ENCODE data around the gene KCNAB1.

The KCNAB1 gene

DNA sequence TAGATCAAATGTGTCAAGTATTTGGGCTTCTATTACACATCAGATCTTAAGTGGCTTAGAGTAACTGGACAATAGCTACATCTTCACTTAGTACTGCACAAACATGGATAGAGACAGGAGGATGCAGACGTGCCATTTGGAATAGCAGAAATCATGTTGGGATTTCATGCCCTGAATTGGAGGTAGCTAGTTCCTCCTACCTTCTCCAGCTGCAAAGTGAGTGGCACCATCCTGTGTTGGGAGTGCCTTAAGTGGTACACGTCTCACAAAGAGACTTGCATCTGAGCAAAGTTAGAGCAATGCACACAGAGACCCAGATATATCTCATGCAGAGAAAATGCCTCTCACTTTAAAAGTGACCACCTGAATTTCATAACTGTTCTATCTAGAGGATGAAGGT, 298.1 kb downstream of the KCNAB1 start:
- DNase-seq: no peak

DNA sequence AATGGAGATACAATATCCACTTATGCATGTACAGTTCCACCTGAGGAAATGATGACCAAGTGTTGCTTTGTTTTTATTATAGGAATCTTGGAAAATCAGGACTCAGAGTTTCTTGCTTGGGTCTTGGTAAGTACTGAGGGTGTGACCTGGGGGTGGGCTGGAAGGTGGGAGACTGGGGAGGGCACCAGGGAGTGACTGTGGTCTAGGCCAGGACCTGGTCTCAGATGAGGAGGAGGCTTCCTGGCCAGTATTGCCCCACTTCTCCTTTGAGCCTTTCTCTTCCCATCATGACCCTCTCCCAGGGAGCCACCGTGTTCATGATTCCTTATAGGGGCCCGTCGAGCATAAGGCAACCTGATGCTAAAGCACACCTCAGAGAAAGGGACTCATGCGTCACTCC, 301.2 kb downstream of the KCNAB1 start:
- no peak for DNase-seq

DNA sequence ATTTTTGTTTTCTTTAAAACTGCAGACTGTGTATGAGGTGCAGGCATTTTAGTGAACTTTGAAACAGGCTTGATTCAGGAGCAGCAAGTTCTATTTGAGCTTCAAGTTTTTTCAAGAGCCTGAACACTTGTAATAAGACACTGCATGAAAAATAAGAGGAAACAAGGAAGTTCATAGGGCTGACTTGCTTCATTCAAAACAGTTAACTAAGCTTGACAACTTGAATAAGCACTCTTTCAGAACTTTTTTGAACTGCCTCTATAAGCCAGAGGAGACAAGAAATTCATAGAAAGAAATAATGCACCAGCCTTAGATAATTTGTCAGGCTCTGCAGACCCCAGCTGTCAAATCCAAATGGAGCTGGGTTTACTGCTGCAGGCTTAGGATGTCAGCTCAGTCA, 304.4 kb downstream of the KCNAB1 start:
- DNase-seq: no peak

DNA sequence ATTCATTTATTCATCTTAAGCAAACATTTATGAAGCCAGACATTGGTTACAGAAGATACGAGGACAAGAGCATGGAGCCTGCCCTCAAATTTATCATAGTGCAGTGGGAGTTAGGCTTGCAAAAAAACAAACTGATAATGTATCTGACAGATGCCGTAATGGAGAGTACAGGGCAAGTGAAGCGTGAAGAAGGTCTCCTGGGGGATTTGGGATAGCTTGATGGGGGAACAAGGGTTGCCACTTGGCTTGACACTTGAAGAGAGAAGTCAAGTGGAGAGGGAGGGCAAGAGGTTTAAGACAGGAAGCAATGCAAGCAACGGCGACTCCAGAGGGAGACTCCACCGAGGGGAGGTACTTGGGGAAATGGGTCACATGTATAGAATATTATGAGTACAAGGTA, 305.3 kb downstream of the KCNAB1 start:
- no peak for DNase-seq

DNA sequence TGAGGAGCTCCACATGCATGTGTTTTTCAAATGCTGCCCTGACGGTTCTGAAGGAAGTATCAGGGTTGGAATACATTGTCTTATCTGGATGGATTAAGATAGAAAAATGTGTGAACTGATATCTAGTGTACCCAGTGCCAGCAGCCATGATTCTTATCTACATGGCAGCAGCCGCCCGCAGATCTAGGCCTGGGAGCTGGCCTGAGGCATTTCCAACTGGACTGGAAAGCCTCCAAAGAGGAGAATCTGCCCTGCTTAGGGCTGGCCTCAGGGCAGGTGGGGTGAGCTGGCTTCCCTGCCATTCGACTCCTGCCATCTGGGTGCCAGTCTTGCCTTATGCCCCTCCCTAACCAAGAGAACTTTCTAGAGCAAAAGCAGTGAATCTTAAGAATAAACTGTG, 308.7 kb downstream of the KCNAB1 start:
- no peak for DNase-seq

DNA sequence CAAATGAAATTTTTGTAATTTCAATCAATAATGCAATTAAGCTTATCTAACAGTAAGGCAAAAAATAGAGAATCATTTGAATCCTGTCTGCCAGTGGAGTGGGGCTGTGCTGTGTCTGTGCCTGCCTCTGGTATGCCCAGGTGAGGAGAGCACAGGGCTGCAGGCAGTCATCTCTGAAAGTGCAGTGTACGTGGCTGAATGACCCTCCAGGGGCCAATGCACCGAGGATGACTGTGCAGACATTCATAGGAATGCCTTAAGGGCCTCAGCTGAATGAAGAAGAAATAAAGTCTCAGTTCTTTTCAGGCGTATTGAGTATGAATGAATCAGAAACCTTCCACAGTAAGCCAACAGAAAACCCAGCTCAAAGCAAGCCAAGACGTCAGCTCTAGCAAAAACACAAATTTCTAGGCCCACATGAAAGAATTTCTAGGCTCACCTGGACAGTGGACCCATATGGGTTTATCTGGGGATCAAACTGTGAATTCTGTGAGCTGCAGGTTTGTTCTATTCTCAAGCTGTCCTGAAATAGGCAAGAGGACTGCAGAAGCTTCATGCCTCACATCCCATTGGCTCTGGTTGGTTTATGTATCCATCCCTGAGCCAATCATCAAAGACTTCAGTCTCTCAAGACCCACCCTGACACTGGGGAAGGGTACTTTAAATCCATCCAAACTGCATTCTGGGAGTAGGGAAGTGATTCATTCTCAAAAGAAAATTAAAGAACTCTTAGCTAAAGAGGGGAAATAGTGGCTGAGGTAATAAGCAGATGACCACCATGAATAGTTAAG, 311.2 kb downstream of the KCNAB1 start:
- DNase-seq: no peak

DNA sequence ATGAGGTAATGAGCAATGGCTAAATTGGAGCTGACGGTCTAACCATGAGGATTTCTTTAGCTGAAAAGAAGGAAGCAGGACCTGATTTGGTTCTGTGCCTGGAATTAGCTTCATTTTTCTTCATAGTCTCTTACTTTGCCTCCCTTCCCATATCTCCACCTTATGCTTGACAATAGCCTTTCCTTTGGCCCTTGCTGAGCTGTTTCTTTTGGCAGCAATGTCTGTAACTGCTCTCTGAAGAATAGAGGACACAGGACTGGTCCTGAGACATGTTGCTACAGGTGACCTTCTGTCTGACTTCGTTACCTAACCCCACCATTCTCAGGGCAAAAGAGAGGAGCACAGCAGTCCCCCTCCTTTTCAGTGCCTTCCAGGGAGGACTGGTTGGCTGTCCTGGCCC, 312.2 kb downstream of the KCNAB1 start:
- DNase-seq: no peak

DNA sequence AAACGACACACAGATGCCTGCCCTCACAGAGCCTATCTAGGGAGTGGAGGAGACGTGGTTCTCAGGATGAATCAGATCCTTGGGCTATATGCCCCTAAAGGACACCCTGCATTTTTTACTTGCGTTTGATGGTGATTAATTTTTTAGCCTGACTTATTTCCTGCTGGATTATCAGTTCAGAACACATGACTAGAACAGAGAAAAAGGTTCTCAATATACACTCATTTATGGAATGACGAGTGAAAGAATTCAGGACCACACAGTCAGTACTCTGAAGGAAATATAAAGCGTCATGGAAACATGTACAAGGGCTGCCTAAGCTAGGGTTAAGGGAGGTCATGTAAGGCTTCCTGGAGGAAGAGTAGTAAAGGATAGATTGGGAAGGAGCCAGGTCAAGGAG, 312.8 kb downstream of the KCNAB1 start:
- no peak for DNase-seq

DNA sequence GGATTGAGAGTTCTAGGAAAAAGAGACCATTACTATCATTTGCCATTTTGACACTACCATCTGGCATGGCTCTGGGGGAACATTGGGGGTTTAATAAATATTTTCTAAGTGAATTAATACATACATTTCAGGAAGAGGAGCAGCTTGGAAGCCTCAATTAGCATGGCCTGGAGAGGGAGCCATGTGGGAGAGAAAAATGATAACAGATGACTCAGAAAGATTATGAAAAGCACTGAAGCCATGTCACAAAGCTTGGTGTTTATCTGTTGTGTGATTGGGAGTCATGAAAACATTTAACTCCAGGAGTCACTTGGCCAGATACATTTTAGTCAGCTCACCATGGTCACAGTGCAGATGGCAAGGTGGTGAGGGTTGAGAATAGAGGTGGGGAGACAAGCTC, 313.5 kb downstream of the KCNAB1 start:
- DNase-seq: no peak

DNA sequence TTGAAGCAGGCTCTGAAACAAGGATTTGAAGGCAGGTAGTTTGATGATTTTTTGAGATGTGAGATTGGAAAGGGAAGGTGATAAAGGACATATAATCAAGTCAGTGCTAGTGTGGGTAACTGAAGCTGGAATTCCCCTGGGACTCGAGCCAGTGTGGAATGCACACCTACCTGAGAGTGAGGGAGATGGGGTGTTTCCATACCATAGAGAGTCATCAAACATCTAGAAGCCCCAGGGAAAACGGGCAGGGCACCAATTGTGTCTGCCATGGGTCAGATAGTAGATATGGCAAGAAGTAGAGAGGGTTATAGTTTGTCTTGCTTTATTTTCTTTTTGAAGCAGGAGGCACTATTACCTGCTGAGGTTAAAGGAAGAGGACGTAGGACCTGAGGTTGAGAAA, 314.5 kb downstream of the KCNAB1 start:
- no peak for DNase-seq

DNA sequence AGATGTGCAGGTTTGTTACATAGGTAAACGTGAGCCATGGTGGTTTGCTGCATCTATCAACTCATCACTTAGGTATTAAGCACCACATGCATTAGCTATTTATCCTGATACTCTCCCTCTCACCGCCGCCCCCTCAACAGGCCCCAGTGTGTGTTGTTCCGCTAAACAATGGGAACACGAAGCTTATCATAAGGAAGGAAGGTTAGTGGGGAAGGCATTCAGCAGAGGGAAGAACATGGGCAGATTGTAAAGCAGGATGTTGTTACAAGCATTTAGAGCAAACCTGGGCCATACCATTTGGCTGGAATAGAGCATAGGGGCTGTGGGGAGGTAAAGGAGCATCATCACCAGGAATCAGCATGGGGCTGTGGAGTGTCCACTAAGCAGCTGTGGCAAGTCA, 322.7 kb downstream of the KCNAB1 start:
- DNase-seq: no peak

DNA sequence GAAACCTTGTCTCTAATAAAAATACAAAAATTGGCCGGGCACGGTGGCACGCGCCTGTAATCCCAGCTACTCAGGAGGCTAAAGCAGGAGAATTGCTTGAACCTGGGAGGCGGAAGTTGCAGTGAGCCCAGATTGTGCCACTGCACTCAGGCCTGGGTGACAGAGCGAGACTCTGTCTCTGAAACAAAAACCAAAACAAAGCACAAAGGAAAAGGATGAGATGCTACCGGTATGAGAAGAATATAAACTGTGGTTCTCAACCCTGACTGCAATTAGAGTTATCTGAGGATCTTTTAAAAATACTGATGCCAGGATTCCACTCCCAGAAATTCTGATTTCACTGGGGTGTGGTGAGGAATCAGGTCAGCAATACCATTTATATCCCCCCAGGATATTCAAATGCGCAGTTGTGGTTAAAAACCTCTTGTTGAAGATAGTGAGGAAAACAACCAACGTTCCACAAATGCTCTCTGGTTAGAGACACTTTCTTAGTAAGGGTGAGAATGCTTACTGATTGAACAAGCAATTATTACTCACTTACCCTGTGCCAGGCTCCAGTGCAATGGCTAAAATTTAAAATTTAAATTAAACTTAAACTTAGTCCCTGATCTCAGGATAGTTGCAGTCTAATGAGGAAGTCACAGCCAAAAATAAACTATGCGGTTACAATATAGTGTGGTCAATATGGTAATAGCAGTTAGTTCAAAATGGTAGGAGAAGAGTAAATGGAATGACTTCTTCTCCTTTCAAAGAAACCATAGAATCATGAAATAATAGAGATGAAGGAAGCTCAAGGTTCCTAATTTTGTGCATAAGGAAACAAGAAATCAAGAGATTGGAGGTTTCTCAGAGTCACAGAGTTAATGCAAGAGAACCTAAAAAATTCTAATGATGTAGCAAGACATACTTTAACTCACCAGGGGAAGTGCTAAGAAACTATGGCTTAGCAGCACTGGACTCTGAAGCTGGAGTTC, 325.0 kb downstream of the KCNAB1 start:
- DNase-seq: no peak

DNA sequence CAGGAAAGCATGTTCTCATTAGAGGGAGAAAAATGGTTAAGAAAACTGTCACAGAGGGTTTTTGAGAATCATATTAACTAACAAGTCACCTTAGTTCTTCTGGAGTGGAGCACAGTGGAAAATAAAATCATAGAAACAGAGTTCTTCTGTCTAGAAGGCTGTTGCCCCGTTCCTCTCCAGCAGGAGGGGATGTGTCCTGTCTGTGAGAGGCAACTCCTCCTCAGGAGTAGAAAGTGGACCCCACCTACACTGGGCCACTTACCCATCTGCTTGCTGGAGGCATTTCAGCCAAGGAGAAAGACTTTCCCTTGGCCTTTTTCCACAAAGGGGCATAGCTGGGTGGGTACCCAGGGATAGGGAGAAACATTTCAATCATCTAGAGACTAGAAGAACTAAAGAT, 327.9 kb downstream of the KCNAB1 start:
- peak; percentile 35 for DNase-seq

DNA sequence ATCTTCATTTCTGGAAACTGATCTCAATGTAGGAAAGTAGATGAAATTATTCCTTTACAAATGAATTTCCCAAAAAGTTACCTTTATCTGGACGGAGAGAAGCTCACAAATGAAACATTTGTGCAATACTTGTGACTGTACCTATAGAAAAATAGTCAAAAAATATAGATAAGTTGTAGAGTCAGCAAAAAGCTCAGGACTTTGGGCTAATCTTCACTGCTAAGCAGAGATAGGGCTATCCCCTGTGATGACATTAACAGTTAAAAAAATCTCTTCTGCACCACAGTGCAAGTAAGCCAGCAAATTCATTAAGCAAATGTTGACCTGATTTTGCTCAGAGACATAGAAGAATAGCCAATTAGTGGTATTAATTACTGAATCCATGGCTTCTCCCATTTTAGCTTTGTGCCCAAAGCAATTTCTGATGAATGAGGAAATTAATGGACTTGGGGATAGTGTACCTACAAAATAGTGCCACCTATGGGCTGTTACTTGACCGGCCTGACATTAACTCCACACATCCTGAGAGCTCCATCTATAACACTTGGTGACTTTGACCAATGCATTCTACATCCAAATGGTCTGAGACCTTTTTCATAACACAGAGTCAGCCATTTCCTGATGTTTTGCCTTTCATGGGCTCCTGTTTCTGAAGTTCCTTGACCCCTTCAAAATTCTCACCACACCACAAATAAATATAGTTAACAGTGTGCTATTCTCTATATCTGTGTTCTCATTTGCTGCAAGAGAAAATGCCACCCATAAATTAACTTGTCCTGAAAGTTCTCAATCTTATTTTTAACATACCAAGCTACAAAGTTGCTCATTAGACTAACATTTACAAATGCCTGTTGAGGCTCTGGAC, 329.6 kb downstream of the KCNAB1 start:
- peak; percentile 16 for DNase-seq

DNA sequence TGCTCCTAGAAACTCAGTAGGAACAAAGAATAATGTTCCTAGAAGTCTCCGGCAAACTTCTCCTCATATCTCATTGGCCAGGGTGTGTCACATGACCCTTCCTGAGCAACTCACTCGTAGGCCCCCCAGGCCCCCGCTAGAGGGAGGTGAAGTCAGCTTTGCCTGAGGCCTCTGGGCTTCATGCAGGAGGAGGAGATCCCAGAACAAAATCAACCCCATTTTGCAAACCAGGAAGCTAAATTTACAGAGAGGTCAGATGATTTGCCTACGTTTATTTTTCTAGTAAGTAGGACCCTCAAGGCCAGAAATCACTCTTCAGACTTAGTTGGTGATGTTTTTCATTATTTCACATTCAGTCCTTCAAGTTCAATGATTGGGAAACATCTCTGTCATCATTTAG, 335.5 kb downstream of the KCNAB1 start:
- DNase-seq: no peak

DNA sequence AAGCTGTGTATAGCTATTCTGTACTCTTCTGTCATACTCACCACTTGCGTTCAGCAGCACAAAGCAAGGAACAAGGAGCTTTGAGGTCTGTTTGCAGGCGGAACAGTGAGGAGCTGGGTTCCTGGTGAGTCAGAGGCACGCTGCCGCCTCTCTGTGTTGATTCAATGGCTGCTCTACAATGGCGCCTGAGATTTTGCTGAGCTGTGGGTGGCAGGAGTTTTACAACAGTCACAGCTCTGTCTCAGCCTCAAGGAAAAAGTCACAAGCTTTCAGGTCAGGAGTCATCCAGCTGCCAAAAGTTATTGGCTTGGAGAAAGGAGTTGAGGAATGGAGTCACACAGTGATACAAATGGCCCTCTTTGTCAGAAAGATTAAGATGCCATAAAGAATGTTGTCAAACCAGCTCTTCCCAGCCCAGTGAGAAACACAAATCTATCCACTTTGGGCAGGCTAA, 336.4 kb downstream of the KCNAB1 start:
- no peak for DNase-seq

DNA sequence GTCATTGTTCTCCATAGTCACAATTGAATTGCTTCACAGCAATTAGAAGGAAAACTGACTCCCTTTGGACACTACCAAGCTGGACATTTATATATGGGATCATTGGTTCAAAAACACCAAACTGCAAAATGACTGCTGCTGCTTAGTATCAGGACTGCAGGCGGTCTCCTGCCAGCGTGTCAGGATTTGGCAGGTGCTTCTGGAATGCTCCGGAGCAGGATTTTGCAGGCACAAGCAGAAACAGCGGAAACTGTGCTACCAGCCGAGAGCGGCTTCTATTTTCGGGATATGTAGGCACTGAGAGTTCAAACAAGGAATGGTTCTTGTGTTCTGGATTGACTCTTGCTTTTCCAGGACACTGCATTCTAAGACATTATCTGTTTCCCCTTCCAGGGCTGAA, 339.1 kb downstream of the KCNAB1 start:
- no peak for DNase-seq

DNA sequence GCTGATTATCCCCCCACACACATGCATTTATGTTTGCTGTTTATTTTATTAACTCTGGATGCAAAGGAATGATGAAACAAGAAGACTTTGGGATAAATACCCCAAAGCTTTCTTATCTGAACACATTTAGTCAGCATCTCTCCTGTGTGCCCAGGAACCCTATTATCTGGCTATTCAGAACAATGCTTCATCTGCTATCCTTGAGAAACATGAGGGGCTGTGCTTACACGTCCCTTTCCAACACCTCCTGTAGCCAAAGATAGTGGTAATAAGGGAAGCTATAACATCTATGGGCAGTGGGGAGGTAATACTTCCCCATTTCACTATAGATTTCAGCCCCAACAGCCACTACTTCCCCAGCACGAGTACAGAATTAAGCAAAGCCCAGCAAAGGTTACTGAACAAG, 339.8 kb downstream of the KCNAB1 start:
- peak; percentile 71 for DNase-seq

DNA sequence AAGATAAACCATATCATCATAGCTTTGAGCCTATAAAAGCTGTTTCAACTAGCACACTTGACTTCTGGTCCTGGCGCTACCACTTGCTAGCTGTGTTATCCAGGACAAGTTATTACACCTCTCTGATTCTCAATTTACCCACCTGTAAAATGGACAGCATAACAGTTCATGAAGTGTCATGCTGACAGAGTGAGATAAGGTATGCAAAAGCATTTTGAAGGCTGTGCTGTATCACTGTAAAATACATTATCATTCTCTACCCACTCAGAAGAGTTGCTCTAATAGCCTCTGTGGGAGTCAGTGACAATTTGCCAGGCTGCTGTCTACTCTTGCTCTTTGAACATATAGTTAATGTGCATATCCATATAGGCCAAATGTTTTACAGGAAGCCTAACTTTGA, 341.5 kb downstream of the KCNAB1 start:
- peak; percentile 11 for DNase-seq

DNA sequence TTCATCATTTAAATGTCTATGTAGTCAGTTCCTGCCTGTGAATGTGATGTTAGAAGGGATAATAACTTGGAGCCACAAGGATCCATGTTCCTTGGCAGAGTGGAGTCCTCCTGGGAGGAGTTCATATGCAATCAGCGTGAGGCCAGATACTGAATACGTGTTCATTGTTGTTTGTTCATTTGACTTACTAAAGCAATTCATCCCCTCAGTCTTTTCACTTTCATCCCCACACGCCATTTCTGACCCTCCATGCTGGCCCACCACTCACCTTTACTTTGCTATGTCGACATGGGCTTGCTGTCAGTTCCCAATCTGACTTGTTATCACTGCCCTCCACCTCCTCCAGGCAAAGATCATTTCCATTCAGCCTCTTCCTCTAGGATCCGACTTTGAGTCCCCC, 342.7 kb downstream of the KCNAB1 start:
- no peak for DNase-seq

DNA sequence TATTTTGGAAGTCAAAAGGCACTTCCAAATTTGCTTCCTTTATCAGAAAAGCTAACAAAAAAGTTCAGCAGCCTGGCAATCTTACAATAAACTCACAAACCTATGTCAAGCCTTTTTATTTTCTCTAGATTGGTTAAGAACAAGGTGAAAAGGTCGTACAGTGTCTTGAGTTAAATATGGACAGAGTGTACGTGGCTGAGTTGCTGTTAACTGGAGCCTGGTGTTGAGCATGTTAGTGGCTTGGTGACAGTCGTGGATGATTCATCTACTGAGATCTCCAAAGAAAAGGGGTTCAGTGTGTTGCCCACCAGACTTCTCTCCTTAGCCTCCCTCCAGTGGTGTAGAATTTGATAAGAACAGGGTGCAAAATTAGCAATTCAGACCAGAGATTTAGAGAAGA, 344.8 kb downstream of the KCNAB1 start:
- no peak for DNase-seq

DNA sequence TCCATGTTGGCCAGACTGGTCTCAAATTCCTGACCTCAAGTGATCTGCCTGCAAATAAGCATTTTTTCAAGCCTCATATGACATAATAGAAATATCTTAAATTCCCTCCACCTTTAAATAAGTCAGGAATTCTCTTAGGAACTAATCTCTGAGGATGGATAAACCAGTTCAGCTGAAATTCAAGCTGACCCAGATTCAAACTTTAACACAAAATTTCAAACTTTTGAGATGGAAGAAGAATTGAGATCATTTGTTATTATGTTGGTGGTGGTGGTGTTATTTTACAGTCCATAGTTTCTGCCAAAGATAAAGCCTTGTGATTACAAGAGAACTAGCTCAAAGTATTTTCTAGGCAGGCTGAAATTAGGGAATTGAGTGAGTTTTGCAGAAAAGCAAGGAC, 349.1 kb downstream of the KCNAB1 start:
- DNase-seq: no peak

DNA sequence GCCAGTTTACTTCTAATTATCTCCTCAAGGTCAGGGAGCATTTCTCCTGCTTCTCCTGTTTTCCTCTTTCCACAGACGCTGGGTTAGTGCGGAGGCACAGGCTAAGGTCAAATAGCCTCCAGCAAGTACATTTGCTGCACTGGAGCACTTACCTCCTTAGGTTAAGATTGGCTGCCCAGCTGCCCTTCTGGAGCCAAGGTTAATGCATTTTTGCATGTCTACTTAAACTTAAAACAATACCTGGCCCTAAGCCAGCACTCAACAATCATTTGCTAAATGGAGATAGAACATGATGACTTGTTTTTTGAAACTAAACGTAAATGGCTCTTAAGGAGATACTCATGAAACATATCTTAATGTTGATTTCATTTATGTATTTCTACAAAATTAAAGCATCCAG, 351.1 kb downstream of the KCNAB1 start:
- DNase-seq: no peak

All from hematopoietic multipotent progenitor cell treated with erythropoietin and hydrocortisone succinate and interleukin-3 and kit ligand, for 8 days (in vitro differentiated cells).